Occipital lobe (tissue), 2 donors: ENCODE data around the gene DCLK1. TPM values are rescaled to one million over a fixed set of nuclear protein-coding genes. Genes with fewer than 3 reads are reported as not detected.

Source experiments
- DNase-seq: peaks from one replicate; lab custom pipeline; 2025; lab: John Stamatoyannopoulos, UW
- total RNA-seq: library from RNA; depleted of rRNA; stranded (reverse); fragments of >200 nt; gene quantifications from one replicate; pipeline ENCODE4 v1.2.3, GENCODE V29; 2014

The DCLK1 gene
- total RNA-seq, 1 donor from 2014 or later: 385 TPM

- DNase-seq: no peak
These were observed 84.5 kb downstream of the DCLK1 start for GRCh38 chr13:36046672-36047071.

DNA sequence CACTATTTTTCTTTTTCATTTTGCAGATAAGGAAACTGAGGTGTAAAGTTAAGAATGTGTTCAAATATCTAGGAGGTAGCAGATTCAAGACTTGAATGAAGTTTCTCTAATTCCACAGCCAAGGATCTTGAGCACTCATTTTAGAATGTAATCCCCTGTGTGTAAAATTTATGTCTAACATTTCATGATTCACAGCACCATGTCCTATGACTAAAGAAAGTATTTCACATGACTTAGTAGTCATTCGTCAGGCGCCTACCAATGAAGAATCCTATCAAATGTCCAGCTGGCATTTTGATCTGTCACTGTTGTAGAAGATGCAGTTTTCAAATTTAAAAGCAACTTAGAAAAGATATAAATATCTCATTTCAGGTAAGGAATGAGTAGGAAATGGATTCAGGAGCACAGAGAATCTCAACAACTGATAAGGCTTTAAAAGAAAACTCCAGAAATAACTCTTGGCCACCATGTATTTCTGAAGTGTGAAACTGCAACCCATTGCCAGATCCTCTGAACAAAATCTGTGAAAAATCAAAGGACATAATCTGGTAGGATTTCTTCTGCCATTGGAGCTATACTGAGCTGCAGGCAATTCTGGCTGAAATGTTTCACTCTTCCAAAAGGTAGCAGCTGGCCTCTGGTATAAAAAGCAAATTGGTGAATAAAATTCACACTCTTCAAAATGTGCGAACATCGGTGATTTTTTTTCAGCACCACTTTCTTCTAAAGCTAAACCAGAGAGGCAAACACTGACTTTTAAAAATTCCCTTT is 92.2 kb downstream of the DCLK1 start:
- no peak for DNase-seq

DNA sequence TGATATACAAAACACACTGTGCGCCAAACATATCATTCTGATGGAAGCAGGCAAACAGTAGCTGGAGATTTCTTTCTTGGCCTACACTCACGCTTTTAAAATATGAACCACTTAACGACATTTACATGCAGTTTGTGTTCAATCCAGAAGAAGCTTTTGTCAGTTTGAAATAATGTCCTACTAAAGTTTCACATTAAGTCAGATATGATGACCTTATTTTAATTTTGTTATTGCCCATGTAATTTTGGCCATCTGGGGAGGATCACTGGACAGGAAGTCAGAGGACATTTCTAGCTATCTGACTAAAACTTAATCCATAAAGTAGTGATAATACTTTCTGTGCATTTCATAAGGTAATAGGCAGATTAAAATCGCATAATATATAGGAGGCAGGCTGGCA is 98.1 kb downstream of the DCLK1 start:
- no peak for DNase-seq

DNA sequence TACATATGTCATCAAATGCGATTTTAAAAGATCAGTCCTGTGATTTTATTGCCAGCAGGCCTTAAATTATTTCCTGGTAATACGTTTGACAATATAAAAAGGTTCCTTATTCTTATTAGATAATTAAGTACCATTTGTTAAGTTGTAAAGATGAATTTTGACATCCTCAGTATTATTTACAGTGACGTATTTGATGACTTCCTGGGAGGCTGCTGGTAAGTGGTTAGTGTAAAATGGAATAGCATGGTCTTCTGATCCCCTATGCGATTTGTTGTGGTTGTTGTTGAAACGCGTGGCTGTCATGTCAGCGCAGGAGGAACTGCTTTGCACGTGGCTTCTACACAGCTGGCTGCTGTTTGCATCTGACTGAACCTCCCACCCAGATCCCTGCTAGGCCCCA is 99.7 kb downstream of the DCLK1 start:
- no peak for DNase-seq

DNA sequence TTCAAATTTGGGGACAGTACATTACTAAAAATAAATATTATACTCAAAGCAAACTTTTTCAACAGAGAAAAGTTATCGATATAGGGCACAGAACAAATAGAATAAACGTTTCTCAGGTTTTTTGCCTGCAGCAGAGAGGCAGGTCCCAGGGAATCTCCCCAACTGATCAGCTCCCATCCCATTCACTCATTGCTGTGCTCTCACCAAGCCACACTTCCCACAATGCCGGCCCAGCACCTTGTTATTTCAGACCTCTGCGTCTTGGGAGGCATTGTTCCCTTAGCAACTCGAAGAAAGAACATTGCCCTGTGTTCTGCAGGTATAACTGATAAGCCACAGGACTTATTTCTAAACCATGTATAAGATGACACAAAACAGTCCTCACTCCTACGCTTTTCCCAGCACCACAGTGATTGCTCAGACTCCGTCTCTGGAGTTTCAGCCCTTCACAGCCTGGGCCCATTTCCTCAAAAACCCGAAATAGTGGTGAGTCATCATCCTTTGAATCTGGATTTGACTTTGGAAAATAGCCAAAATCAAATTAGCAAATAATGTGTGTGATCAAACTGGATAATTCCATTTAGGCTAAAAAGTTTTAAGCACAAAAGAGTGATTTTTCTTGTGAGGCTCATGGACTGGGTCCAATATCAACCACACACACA is 100.4 kb downstream of the DCLK1 start:
- no peak for DNase-seq

- no peak for DNase-seq
These were observed 102.0 kb downstream of the DCLK1 start for GRCh38 chr13:36029166-36029565.

GRCh38 chr13:36028359-36029025 is 102.7 kb downstream of the DCLK1 start:
- DNase-seq: no peak

GRCh38 chr13:36026531-36026930 is 104.7 kb downstream of the DCLK1 start:
- DNase-seq: no peak

DNA sequence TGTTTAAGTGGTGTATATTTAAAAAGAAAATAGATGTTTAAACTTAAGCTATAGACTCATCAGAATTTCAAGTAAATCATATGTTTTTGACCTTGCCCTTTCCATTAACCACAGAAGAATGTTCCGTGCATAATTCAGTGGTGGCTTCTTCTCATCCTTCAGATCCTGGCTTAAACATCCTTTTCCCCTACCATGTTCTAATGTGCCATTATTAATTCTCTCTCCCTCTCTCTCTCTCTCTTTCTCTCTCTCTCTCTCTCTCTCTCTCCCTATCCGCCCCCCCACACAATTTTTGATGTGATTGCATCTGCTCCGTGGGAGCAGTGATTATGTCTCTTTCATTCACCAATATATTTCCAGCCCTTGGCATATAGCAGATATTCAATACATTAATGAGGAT is 116.4 kb downstream of the DCLK1 start:
- no peak for DNase-seq

DNA sequence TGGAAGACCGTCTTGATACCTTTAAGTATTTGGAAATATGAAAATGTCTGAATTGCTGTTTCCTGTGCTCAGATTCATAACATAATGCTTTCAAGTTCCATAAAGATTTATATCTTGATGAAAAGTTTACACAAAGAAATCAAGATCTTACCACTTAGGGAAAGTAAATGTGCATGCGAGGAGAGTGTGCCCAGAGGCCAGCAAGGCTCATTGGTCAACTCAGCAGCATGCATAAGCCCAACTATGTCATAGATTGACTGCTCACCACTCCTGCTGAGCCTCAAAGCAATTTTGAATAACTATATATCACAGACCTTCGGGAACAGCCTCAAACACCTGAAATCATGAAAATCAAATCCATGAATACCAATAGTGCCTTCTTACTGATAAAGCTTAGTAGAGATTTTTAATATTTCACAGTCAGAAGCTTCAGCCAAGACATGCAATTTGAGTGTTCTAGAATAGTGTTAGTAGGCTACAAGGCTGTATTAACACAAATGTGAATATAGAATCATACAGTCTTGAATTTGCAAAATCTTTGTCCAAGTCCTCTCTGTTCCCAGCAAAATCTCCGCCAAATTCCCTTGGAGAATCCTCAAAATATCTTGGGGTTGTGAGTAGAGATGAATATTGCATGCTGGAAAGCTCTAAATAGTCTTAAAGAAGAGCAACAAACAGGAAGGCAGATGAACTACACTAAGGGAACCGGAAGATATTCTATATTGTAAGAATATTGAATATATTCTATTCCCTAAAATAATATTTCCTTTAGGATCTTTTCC is 124.1 kb downstream of the DCLK1 start:
- DNase-seq: no peak

DNA sequence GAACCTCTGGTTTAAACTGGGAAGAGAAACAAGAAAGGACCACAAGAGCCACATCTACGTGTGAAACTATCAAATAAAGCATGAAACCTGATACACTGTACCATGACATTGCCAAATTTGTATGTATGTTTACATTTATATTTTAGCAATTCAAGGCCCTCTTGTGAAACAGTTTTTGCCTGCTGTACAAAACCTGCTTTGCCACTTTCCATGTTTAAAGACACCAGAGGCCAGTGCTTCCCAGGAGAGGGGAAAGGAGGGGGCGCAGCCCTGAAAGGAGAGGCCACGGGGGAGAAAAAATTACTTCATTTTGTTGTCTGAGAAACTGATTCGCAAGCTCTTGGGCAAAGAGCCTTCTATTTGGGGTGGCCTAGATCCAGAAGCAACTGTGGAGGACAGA is 124.8 kb downstream of the DCLK1 start:
- DNase-seq: no peak

- no peak for DNase-seq
These were observed 129.6 kb downstream of the DCLK1 start for GRCh38 chr13:36001561-36001960.

- DNase-seq: no peak
These were observed 131.2 kb downstream of the DCLK1 start for GRCh38 chr13:36000028-36000427.

GRCh38 chr13:35996360-35996759 is 134.8 kb downstream of the DCLK1 start:
- DNase-seq: no peak

GRCh38 chr13:35995136-35995535 is 136.0 kb downstream of the DCLK1 start:
- DNase-seq: no peak

GRCh38 chr13:35994131-35994966 is 136.8 kb downstream of the DCLK1 start:
- DNase-seq: no peak

GRCh38 chr13:35993686-35994085 is 137.5 kb downstream of the DCLK1 start:
- no peak for DNase-seq

- DNase-seq: peak; percentile 55
These were observed 138.2 kb downstream of the DCLK1 start for GRCh38 chr13:35992964-35993363.

DNA sequence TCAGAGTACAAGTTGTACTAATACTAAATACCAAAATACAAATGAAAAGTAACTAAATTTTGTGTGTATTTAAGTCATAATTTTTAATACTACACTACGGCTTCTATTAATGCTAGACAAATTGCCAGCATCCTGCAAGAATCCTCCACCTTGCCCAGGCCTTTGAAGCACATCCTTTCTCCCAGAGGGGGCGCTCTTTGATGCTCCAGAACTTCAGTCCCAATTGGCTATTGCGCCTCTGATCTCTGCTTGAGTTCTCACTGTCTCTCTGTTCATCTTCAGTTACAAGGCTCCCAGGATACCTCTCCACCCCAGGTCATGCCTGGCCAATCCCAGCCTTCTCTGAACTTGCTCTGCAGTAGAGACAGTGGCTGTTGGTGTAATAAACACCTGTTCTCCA is 141.0 kb downstream of the DCLK1 start:
- no peak for DNase-seq

DNA sequence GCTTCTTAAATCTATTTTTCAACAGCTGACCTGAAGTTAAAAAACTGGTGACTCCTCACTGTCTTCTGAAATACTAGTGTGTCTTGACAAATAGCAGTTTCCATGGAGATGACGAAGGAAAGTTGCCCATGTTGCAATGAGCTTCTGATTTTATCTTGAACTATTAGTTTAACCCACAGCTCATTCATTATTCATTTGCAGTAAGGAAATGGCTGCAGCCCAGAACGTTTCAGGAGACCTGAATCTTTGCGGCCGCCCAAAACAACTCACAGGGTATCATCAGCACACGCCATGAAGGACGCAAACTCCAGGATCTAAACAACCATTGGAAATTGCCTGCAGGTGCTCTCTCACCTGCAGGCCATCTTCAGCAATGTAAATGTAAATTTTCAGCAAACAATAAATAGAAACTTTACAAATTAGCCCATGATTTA is 142.5 kb downstream of the DCLK1 start:
- DNase-seq: no peak
